Activated CD4-positive, alpha-beta T cell treated with anti-CD3 and anti-CD28 coated beads, Interleukin-2, amount 50 U/mL, for 48 hours (primary cell): ENCODE results near the gene SEMA3D.

Experiments used
- DNase-seq, 2 experiments: peaks; one replicate each; pipeline ENCODE4 v3.0.0-alpha.2; 2020

Gene SEMA3D

GRCh38 chr7:84975586-84976185, 211.2 kb downstream of the SEMA3D start:
- DNase-seq, result no peak

- DNase-seq, result no peak
Measured at GRCh38 chr7:84971360-84971759, 215.5 kb downstream of the SEMA3D start.

GRCh38 chr7:84970670-84971069, 216.2 kb downstream of the SEMA3D start:
- DNase-seq, result no peak

- no peak for DNase-seq
Measured at GRCh38 chr7:84953234-84953633, 233.6 kb downstream of the SEMA3D start.

GRCh38 chr7:84950836-84951235, 236.0 kb downstream of the SEMA3D start:
- DNase-seq, result no peak

- DNase-seq, result no peak
Measured at GRCh38 chr7:84949501-84949900, 237.4 kb downstream of the SEMA3D start.

- no peak for DNase-seq
Measured at GRCh38 chr7:84949067-84949466, 237.8 kb downstream of the SEMA3D start.

GRCh38 chr7:84948634-84949033, 238.2 kb downstream of the SEMA3D start:
- no peak for DNase-seq

GRCh38 chr7:84946549-84946948, 240.3 kb downstream of the SEMA3D start:
- DNase-seq, result no peak
